SK-N-DZ (cell line): ENCODE results near the gene HEG1.

Experiments used
- DNase-seq: peaks from one replicate; pipeline ENCODE4 v3.0.0-alpha.2; 2015; ENCODE audit warnings: low spot score

The HEG1 gene

GRCh38 chr3:125022206-125022605, 33.6 kb downstream of the HEG1 start:
- DNase-seq: no peak

GRCh38 chr3:125019271-125019670, 36.5 kb downstream of the HEG1 start:
- DNase-seq: no peak

- DNase-seq: no peak
Observed at GRCh38 chr3:125017406-125017805, 38.4 kb downstream of the HEG1 start.

- no peak for DNase-seq
Observed at GRCh38 chr3:125014570-125015179, 41.1 kb downstream of the HEG1 start.

- no peak for DNase-seq
Observed at GRCh38 chr3:125013095-125013494, 42.7 kb downstream of the HEG1 start.

- DNase-seq: no peak
Observed at GRCh38 chr3:125011941-125012340, 43.9 kb downstream of the HEG1 start.

GRCh38 chr3:125010393-125010792, 45.4 kb downstream of the HEG1 start:
- DNase-seq: no peak

GRCh38 chr3:125008766-125009165, 47.0 kb downstream of the HEG1 start:
- DNase-seq: no peak

- no peak for DNase-seq
Observed at GRCh38 chr3:125006291-125006731, 49.5 kb downstream of the HEG1 start.

GRCh38 chr3:125005676-125006075, 50.1 kb downstream of the HEG1 start:
- DNase-seq: no peak

GRCh38 chr3:125005222-125005621, 50.6 kb downstream of the HEG1 start:
- DNase-seq: no peak

- DNase-seq: no peak
Observed at GRCh38 chr3:125003859-125004595, 51.8 kb downstream of the HEG1 start.

GRCh38 chr3:125003369-125003853, 52.4 kb downstream of the HEG1 start:
- DNase-seq: no peak

- DNase-seq: no peak
Observed at GRCh38 chr3:125002414-125003368, 53.1 kb downstream of the HEG1 start.

- DNase-seq: no peak
Observed at GRCh38 chr3:125001557-125002413, 54.0 kb downstream of the HEG1 start.

GRCh38 chr3:125000661-125001060, 55.1 kb downstream of the HEG1 start:
- no peak for DNase-seq

GRCh38 chr3:124999897-125000435, 55.8 kb downstream of the HEG1 start:
- no peak for DNase-seq

GRCh38 chr3:124999317-124999716, 56.5 kb downstream of the HEG1 start:
- no peak for DNase-seq

- no peak for DNase-seq
Observed at GRCh38 chr3:124998247-124998630, 57.6 kb downstream of the HEG1 start.

- peak; percentile 69 for DNase-seq
Observed at GRCh38 chr3:124997303-124998246, 58.2 kb downstream of the HEG1 start.
